22Rv1 (cell line): ENCODE measurements around the gene MTCH1.

Source experiments
- ZFX ChIP-seq: fragments of 450-650 bp; IDR thresholded peaks from 2 replicates; pipeline ENCODE4 v1.6.1; 2017; ENCODE audit warnings: antibody characterized with exemption, borderline replicate concordance
- TF ChIP-seq, protein P1 (sequence below): fragments of 450-650 bp; IDR thresholded peaks from 2 replicates; pipeline ENCODE4 v1.5.1; 2017; ENCODE audit warnings: mild to moderate bottlenecking

DNA sequence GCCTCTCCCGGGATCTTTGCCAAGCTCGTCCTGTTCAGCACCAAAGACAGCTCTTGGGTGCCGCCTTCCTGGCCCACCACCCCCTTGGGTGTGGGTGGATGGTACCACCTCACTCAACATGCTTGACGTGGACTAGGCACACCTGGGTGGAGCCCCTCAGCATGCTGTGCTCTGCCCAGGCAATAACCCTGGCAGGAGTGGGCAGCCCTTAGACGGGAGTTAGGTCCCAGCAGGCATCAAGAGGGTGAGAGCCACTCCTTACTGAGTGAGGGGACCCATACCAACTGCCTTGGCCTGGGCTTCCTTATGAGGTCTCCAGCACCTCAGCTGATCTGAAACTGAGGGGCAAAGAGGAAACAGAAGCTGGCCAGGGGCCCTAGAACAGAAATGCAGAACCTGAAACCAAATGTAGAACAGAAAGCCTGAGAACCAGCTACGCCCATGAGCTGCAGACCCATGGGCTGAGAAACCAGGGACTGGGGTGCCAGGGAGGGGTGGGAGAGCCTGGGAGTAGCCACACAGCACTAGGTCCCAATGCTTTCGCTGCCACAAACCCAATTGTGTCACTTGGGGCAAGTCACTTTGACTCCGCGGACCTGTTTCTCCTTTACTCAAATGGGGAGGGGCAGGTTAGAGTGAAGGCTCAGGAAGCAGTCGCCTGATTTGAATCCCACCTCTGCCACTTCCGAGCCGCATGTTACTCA lies 21.5 kb upstream of the MTCH1 start:
- TF ChIP-seq, protein P1, sequence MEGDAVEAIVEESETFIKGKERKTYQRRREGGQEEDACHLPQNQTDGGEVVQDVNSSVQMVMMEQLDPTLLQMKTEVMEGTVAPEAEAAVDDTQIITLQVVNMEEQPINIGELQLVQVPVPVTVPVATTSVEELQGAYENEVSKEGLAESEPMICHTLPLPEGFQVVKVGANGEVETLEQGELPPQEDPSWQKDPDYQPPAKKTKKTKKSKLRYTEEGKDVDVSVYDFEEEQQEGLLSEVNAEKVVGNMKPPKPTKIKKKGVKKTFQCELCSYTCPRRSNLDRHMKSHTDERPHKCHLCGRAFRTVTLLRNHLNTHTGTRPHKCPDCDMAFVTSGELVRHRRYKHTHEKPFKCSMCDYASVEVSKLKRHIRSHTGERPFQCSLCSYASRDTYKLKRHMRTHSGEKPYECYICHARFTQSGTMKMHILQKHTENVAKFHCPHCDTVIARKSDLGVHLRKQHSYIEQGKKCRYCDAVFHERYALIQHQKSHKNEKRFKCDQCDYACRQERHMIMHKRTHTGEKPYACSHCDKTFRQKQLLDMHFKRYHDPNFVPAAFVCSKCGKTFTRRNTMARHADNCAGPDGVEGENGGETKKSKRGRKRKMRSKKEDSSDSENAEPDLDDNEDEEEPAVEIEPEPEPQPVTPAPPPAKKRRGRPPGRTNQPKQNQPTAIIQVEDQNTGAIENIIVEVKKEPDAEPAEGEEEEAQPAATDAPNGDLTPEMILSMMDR: no peak
- no peak for TF ChIP-seq ZFX
